Endometrium (tissue), 2 donors: Measurements from ENCODE around the gene P2RY11.

Experiments used
- FAIRE-seq: peaks from 2 replicates; lab custom pipeline; 2012; peaks lifted over from hg19 to GRCh38; lab: Jason Lieb, UNC
- donor health status: control.
- donor health status: control.

Gene P2RY11

GRCh38 chr19:10111405-10111811 is at the start of gene P2RY11:
Gene P2RY11 (plus strand): TSS chr19:10111693. CDS start chr19:10111722, 29 bp downstream.
- no peak for FAIRE-seq

- FAIRE-seq = no peak
Observed at GRCh38 chr19:10061717-10062310, 49.7 kb upstream of the P2RY11 start.

GRCh38 chr19:10068205-10068604 is 43.3 kb upstream of the P2RY11 start:
- FAIRE-seq = no peak

GRCh38 chr19:10069046-10069445 is 42.4 kb upstream of the P2RY11 start:
- no peak for FAIRE-seq

- no peak for FAIRE-seq
Observed at GRCh38 chr19:10070730-10071446, 40.6 kb upstream of the P2RY11 start.

GRCh38 chr19:10074153-10074552 is 37.3 kb upstream of the P2RY11 start:
- no peak for FAIRE-seq

- FAIRE-seq = no peak
Observed at GRCh38 chr19:10076535-10076934, 35.0 kb upstream of the P2RY11 start.

- no peak for FAIRE-seq
Observed at GRCh38 chr19:10078329-10078728, 33.2 kb upstream of the P2RY11 start.

GRCh38 chr19:10079031-10079453 is 32.5 kb upstream of the P2RY11 start:
- no peak for FAIRE-seq

GRCh38 chr19:10083911-10084310 is 27.6 kb upstream of the P2RY11 start:
- no peak for FAIRE-seq

GRCh38 chr19:10084803-10085202 is 26.7 kb upstream of the P2RY11 start:
- no peak for FAIRE-seq

- FAIRE-seq = no peak
Observed at GRCh38 chr19:10085641-10086590, 25.6 kb upstream of the P2RY11 start, which contains the start of gene SHFL. Gene SHFL (plus strand): TSS chr19:10086317. CDS start chr19:10086428, 111 bp downstream.

- no peak for FAIRE-seq
Observed at GRCh38 chr19:10086591-10087192, 24.8 kb upstream of the P2RY11 start.

GRCh38 chr19:10087296-10088061 is 24.0 kb upstream of the P2RY11 start:
- no peak for FAIRE-seq

- no peak for FAIRE-seq
Observed at GRCh38 chr19:10088949-10089554, 22.4 kb upstream of the P2RY11 start.

GRCh38 chr19:10089801-10090375 is 21.6 kb upstream of the P2RY11 start:
- FAIRE-seq = no peak

- FAIRE-seq = no peak
Observed at GRCh38 chr19:10091370-10091687, 20.2 kb upstream of the P2RY11 start.

- no peak for FAIRE-seq
Observed at GRCh38 chr19:10091895-10092641, 19.4 kb upstream of the P2RY11 start.

GRCh38 chr19:10092648-10093294 is 18.7 kb upstream of the P2RY11 start:
- FAIRE-seq = no peak
